HEK293 (cell line): ENCODE results near the gene RETN.
"Not testable (repeated sequence)": the region's sequence is repeated elsewhere in the genome, so short reads cannot be mapped to it uniquely, and the experiment has no call there.

Experiments used
- CTCF ChIP-seq: fragments of 450-650 bp; formaldehyde crosslinking; IDR thresholded peaks from 2 replicates; pipeline ENCODE4 v1.5.1; 2016; ENCODE audit warnings: missing biosample characterization, missing genetic modification characterization
- GLI4 ChIP-seq: fragments of 450-650 bp; formaldehyde crosslinking; IDR thresholded peaks from 2 replicates; pipeline ENCODE4 v1.5.1; 2016; ENCODE audit warnings: missing biosample characterization, missing genetic modification characterization
- MZF1 ChIP-seq: fragments of 450-650 bp; formaldehyde crosslinking; IDR thresholded peaks from 2 replicates; pipeline ENCODE4 v1.5.1; 2017; ENCODE audit warnings: missing biosample characterization, missing genetic modification characterization, borderline replicate concordance
- TSHZ1 ChIP-seq: fragments of 450-650 bp; formaldehyde crosslinking; IDR thresholded peaks from 2 replicates; pipeline ENCODE4 v1.5.1; 2016; ENCODE audit warnings: missing biosample characterization, missing genetic modification characterization, borderline replicate concordance
- ZBTB21 ChIP-seq: fragments of 450-650 bp; formaldehyde crosslinking; IDR thresholded peaks from 2 replicates; pipeline ENCODE4 v1.5.1; 2017; ENCODE audit warnings: missing biosample characterization, missing genetic modification characterization
- ZBTB26 ChIP-seq: fragments of 450-650 bp; formaldehyde crosslinking; optimal IDR thresholded peaks from 2 replicates; pipeline ENCODE3; 2016; ENCODE audit warnings: missing biosample characterization, mild to moderate bottlenecking, missing genetic modification characterization
- ZBTB8A ChIP-seq: fragments of 450-650 bp; formaldehyde crosslinking; IDR thresholded peaks from 2 replicates; pipeline ENCODE4 v1.5.1; 2016; ENCODE audit warnings: missing biosample characterization, missing genetic modification characterization
- ZNF112 ChIP-seq: fragments of 450-650 bp; formaldehyde crosslinking; IDR thresholded peaks from 2 replicates; pipeline ENCODE4 v1.5.0; 2017; ENCODE audit warnings: missing biosample characterization, missing genetic modification characterization
- ZNF292 ChIP-seq: fragments of 450-650 bp; formaldehyde crosslinking; IDR thresholded peaks from 2 replicates; pipeline ENCODE4 v1.5.1; 2016; ENCODE audit warnings: low read depth, missing biosample characterization, missing genetic modification characterization, borderline replicate concordance
- ZNF341 ChIP-seq: fragments of 450-650 bp; formaldehyde crosslinking; IDR thresholded peaks from 2 replicates; pipeline ENCODE4; 2016; ENCODE audit warnings: low read depth, missing biosample characterization, missing genetic modification characterization
- ZNF37A ChIP-seq: fragments of 450-650 bp; IDR thresholded peaks from 2 replicates; pipeline ENCODE4 v1.5.1; 2018; ENCODE audit warnings: missing biosample characterization, missing genetic modification characterization
- ZSCAN5A ChIP-seq: fragments of 450-650 bp; formaldehyde crosslinking; IDR thresholded peaks from 2 replicates; pipeline ENCODE4 v1.5.1; 2016; ENCODE audit warnings: missing biosample characterization, missing genetic modification characterization
- TF ChIP-seq, protein P1 (sequence below): fragments of 450-650 bp; formaldehyde crosslinking; IDR thresholded peaks from 2 replicates; pipeline ENCODE4 v1.5.1; 2016; ENCODE audit warnings: missing biosample characterization, missing genetic modification characterization

GRCh38 chr19:7643629-7644549 is 25.0 kb upstream of the RETN start:
- TF ChIP-seq ZSCAN5A (tag by site-specific recombination); ZBTB8A; ZNF112 (tag by site-specific recombination); GLI4 (tag by site-specific recombination); ZBTB21 (tag by site-specific recombination); CTCF (tag by site-specific recombination); MZF1 (tag by site-specific recombination); ZNF341; ZNF292 (tag by site-specific recombination); TSHZ1 (tag by site-specific recombination); ZNF37A (tag by site-specific recombination); ZBTB26 (tag by site-specific recombination): not testable (repeated sequence)
- TF ChIP-seq, protein P1, sequence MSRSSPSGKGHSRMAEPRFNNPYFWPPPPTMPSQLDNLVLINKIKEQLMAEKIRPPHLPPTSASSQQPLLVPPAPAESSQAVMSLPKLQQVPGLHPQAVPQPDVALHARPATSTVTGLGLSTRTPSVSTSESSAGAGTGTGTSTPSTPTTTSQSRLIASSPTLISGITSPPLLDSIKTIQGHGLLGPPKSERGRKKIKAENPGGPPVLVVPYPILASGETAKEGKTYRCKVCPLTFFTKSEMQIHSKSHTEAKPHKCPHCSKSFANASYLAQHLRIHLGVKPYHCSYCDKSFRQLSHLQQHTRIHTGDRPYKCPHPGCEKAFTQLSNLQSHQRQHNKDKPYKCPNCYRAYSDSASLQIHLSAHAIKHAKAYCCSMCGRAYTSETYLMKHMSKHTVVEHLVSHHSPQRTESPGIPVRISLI (tag by site-specific recombination): not testable (repeated sequence)
